Gastrocnemius medialis (tissue), 4 donors: ENCODE results near the gene FOXJ1.

Experiments used
- POLR2A ChIP-seq, 2 donors: fragments of 450-650 bp; IDR thresholded peaks; one replicate each; pipeline ENCODE4 v1.6.1; 2017; ENCODE audit warnings: antibody characterized with exemption in 2 of 2, mild to moderate bottlenecking in 2 of 2, moderate library complexity in 2 of 2
- TF ChIP-seq, protein P1 (sequence below), 5 experiments: fragments of 450-650 bp in 3 of 5; fragments of 200-600 bp in 2 of 5; sonication (generic) in 2 of 5; IDR thresholded peaks in 4 of 5; conservative IDR thresholded peaks in 1 of 5; 1 replicate in 4 of 5; 2 replicates in 1 of 5; pipeline ENCODE4 v1.5.1; 2016 to 2019; ENCODE audit warnings: antibody characterized with exemption in 5 of 5, mild to moderate bottlenecking in 3 of 5, moderate library complexity in 3 of 5

DNA sequence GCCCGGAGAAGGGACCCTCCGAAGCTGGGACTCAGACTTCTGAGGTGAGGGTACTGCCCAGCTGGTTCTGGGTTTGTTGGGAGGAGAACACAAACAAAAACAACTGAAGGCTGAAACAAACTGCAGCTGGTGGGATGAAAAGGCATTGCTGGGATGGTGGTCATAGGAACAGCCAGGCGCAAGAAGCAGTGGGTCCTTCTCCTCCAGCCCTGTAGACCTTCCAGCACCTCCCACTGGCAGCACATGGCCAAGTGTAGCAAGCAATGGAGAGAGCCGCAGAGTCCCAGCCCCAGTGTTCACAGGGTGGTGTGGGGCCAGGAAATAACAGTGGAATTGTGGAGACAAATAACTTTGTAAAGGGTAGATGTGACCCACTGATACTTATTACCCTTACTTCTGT, 48.7 kb upstream of the FOXJ1 start:
- TF ChIP-seq, protein P1, sequence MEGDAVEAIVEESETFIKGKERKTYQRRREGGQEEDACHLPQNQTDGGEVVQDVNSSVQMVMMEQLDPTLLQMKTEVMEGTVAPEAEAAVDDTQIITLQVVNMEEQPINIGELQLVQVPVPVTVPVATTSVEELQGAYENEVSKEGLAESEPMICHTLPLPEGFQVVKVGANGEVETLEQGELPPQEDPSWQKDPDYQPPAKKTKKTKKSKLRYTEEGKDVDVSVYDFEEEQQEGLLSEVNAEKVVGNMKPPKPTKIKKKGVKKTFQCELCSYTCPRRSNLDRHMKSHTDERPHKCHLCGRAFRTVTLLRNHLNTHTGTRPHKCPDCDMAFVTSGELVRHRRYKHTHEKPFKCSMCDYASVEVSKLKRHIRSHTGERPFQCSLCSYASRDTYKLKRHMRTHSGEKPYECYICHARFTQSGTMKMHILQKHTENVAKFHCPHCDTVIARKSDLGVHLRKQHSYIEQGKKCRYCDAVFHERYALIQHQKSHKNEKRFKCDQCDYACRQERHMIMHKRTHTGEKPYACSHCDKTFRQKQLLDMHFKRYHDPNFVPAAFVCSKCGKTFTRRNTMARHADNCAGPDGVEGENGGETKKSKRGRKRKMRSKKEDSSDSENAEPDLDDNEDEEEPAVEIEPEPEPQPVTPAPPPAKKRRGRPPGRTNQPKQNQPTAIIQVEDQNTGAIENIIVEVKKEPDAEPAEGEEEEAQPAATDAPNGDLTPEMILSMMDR (IDR thresholded peaks at IDR 0.05 in 4 of 5, conservative IDR thresholded peaks at IDR 0.05 in 1 of 5) = no peak
- no peak for TF ChIP-seq POLR2A (IDR thresholded peaks at IDR 0.05)
